Uterus (tissue), 4 donors: Measurements from ENCODE around the gene LMBR1. TPM values are rescaled to one million over a fixed set of nuclear protein-coding genes. Genes with fewer than 3 reads are reported as not detected.

Experiments used
- DNase-seq, 2 donors: peaks; one replicate each; pipeline ENCODE4 v3.0.0-alpha.2; 2019 to 2020
- H3K27ac ChIP-seq, 2 donors: fragments of 200-600 bp; sonication (generic); 1 replicate in 1 of 2; 2 replicates in 1 of 2; pipeline ENCODE4 v1.5.1; 2016 to 2018
- H3K27me3 ChIP-seq, 2 donors: fragments of 200-600 bp; sonication (generic); one replicate each; pipeline ENCODE4 v1.5.1; 2018 to 2019; ENCODE audit warnings: control low read depth in 1 of 2
- H3K36me3 ChIP-seq, 2 donors: fragments of 200-600 bp; sonication (generic); one replicate each; pipeline ENCODE4 v1.5.1; 2019; ENCODE audit warnings: control low read depth in 1 of 2
- H3K4me1 ChIP-seq, 2 donors: fragments of 200-600 bp; sonication (generic); one replicate each; pipeline ENCODE4 v1.5.1; 2018 to 2019; ENCODE audit warnings: control low read depth in 1 of 2
- H3K4me3 ChIP-seq, 2 donors: fragments of 200-600 bp; sonication (generic); 1 replicate in 1 of 2; 2 replicates in 1 of 2; pipeline ENCODE4 v1.5.1; 2018 to 2019; ENCODE audit warnings: mild to moderate bottlenecking in 1 of 2
- H3K9me3 ChIP-seq, 2 donors: fragments of 200-600 bp; sonication (generic); one replicate each; pipeline ENCODE4 v1.5.1; 2019; ENCODE audit warnings: control low read depth in 1 of 2
- POLR2A ChIP-seq, 2 donors: fragments of 450-650 bp; IDR thresholded peaks; one replicate each; pipeline ENCODE4 v1.6.1; 2016; ENCODE audit warnings: antibody characterized with exemption in 2 of 2, mild to moderate bottlenecking in 1 of 2, moderate library complexity in 1 of 2
- intact Hi-C: fragments of 100-400 bp; cut with DNase I; formaldehyde crosslinking; loops from one replicate; pipeline ENCODE4 v1.15.1; 2023; ENCODE audit warnings: low total_unique reads
- total RNA-seq, 4 donors: library from RNA; depleted of rRNA in 3 of 4; stranded (reverse); fragments of >200 nt in 3 of 4; gene quantifications; one replicate each; pipeline versions ENCODE4 v1.1.0 to v1.2.4, GENCODE V29; 2014 to 2023
- TF ChIP-seq, protein P1 (sequence below), 4 experiments: fragments of 200-600 bp in 2 of 4; fragments of 450-650 bp in 2 of 4; sonication (generic) in 2 of 4; IDR thresholded peaks; one replicate each; pipeline ENCODE4 v1.5.1; 2016 to 2019; ENCODE audit warnings: antibody characterized with exemption in 4 of 4, mild to moderate bottlenecking in 2 of 4, moderate library complexity in 1 of 4
- donor health status: DM: yes; HTN: yes; CAD: no.

LMBR1 gene
- total RNA-seq, 4 donors from 2014 or later = 54.4 to 1,378 (median 140) TPM

GRCh38 chr7:156725936-156726335, 167.0 kb downstream of the LMBR1 start:
- no peaks in the 10 kb centered on the region for H3K4me1 ChIP-seq
- DNase-seq = no peak
- TF ChIP-seq POLR2A (IDR thresholded peaks at IDR 0.05) = no peak
- TF ChIP-seq, protein P1, sequence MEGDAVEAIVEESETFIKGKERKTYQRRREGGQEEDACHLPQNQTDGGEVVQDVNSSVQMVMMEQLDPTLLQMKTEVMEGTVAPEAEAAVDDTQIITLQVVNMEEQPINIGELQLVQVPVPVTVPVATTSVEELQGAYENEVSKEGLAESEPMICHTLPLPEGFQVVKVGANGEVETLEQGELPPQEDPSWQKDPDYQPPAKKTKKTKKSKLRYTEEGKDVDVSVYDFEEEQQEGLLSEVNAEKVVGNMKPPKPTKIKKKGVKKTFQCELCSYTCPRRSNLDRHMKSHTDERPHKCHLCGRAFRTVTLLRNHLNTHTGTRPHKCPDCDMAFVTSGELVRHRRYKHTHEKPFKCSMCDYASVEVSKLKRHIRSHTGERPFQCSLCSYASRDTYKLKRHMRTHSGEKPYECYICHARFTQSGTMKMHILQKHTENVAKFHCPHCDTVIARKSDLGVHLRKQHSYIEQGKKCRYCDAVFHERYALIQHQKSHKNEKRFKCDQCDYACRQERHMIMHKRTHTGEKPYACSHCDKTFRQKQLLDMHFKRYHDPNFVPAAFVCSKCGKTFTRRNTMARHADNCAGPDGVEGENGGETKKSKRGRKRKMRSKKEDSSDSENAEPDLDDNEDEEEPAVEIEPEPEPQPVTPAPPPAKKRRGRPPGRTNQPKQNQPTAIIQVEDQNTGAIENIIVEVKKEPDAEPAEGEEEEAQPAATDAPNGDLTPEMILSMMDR (IDR thresholded peaks at IDR 0.05) = no peak
- H3K27ac ChIP-seq = no peak overlapping the region
- no peaks in the 10 kb centered on the region for H3K27me3 ChIP-seq
- H3K9me3 ChIP-seq = no peaks in the 10 kb centered on the region
- intact Hi-C loops = no loop called here
- H3K4me3 ChIP-seq = no peak overlapping the region
- H3K36me3 ChIP-seq = no peaks in the 10 kb centered on the region

DNA sequence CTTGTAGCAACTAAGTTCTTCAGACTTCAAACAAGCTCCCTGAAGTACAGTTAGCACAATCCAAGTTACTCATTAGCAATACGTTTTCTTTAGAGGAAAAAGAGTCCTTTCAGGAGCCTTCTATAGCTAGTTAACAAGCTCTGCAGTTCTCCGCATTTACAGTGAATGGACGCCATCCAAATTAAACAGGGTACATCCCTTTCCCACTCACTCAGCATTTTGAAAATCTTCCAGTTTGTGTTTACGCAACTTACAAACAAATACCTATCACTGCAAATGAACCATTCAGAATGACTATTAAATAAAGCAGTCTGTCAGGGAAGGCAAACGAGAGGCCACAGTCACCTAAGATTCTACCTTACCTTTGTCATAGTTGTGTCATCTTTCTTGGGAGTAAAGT, 167.9 kb downstream of the LMBR1 start:
- H3K9me3 ChIP-seq = no peaks in the 10 kb centered on the region
- H3K4me3 ChIP-seq = no peak overlapping the region
- TF ChIP-seq, protein P1 (IDR thresholded peaks at IDR 0.05) = no peak
- no peak for TF ChIP-seq POLR2A (IDR thresholded peaks at IDR 0.05)
- no peaks in the 10 kb centered on the region for H3K4me1 ChIP-seq
- intact Hi-C loops = no loop called here
- H3K27me3 ChIP-seq = no peaks in the 10 kb centered on the region
- DNase-seq = no peak
- no peaks in the 10 kb centered on the region for H3K36me3 ChIP-seq
- no peak overlapping the region for H3K27ac ChIP-seq

GRCh38 chr7:156722043-156722826, 170.7 kb downstream of the LMBR1 start:
- TF ChIP-seq POLR2A (IDR thresholded peaks at IDR 0.05) = no peak
- TF ChIP-seq, protein P1 (IDR thresholded peaks at IDR 0.05) = no peak
- Histone ChIP-seq H3K27ac (no peak overlapping the region), H3K36me3 (no peaks in the 10 kb centered on the region), H3K9me3 (no peaks in the 10 kb centered on the region), H3K4me1 (no peaks in the 10 kb centered on the region), H3K4me3 (no peak overlapping the region), H3K27me3 (no peaks in the 10 kb centered on the region)
- no peak for DNase-seq
- intact Hi-C loops = no loop called here

- Histone ChIP-seq H3K4me1 (no peaks in the 10 kb centered on the region), H3K4me3 (no peak overlapping the region), H3K36me3 (no peaks in the 10 kb centered on the region), H3K27me3 (no peaks in the 10 kb centered on the region), H3K27ac (no peak overlapping the region), H3K9me3 (peaks cover 0 to 6% of the 10 kb centered on the region in 2 donors)
- intact Hi-C loops = no loop called here
- DNase-seq = no peak
- no peak for TF ChIP-seq POLR2A (IDR thresholded peaks at IDR 0.05)
- TF ChIP-seq, protein P1 (IDR thresholded peaks at IDR 0.05) = no peak
Observed at GRCh38 chr7:156703773-156704482, 189.1 kb downstream of the LMBR1 start.

GRCh38 chr7:156703209-156703608, 189.8 kb downstream of the LMBR1 start:
- H3K36me3 ChIP-seq = no peaks in the 10 kb centered on the region

More at GRCh38 chr7:156703209-156703608, 189.8 kb downstream of the LMBR1 start:
- TF ChIP-seq, protein P1 (IDR thresholded peaks at IDR 0.05) = no peak
- TF ChIP-seq POLR2A (IDR thresholded peaks at IDR 0.05) = no peak
- Histone ChIP-seq H3K4me3 (no peak overlapping the region), H3K4me1 (no peaks in the 10 kb centered on the region), H3K27ac (no peak overlapping the region), H3K27me3 (no peaks in the 10 kb centered on the region), H3K9me3 (peaks cover 0 to 4% of the 10 kb centered on the region in 2 donors)
- intact Hi-C loops = no loop called here
- no peak for DNase-seq
